H1 (cell line): ENCODE measurements around the gene COMP. TPM values are rescaled to one million over a fixed set of nuclear protein-coding genes. Genes with fewer than 3 reads are reported as not detected.

Source experiments
- CTCF ChIA-PET: fragments of 300-600 bp; sonication (Branson Sonifier 250); formaldehyde crosslinking; loops from one replicate; lab custom pipeline; 2021; ENCODE audit not compliant: partially characterized antibody; lab: Charles Lee
- POLR2A ChIA-PET: fragments of 300-600 bp; sonication (Branson Sonifier 250); formaldehyde crosslinking; loops from one replicate; lab custom pipeline; 2021; ENCODE audit warnings: inconsistent platforms; ENCODE audit not compliant: partially characterized antibody; lab: Charles Lee
- DNase-seq, 2 experiments: peaks; one replicate each; pipeline versions ENCODE4 v3.0.0 to v3.0.0-alpha.2; 2010 to 2022; ENCODE audit warnings: low spot score in 2 of 2, low read depth in 1 of 2, mixed read lengths in 1 of 2
- FAIRE-seq: peaks from 2 replicates; lab custom pipeline; 2011; peaks lifted over from hg19 to GRCh38; lab: Jason Lieb, UNC
- H2AFZ ChIP-seq: 2 replicates; pipeline ENCODE4 v1.8.1; 2012; ENCODE audit warnings: low read length, inconsistent platforms
- H2AK5ac ChIP-seq: 2 replicates; pipeline ENCODE4 v1.6.1; 2013; ENCODE audit warnings: low read depth, low read length
- H2BK120ac ChIP-seq: replicated peaks from 2 replicates; pipeline ENCODE3; 2013; ENCODE audit warnings: low read depth, low read length, inconsistent platforms
- H2BK12ac ChIP-seq: 2 replicates; pipeline ENCODE4 v1.6.1; 2013; ENCODE audit warnings: low read depth, low read length
- H2BK15ac ChIP-seq: 2 replicates; pipeline ENCODE4 v1.6.1; 2013; ENCODE audit warnings: low read length
- H2BK20ac ChIP-seq: 2 replicates; pipeline ENCODE4 v1.6.1; 2013; ENCODE audit warnings: low read length
- H2BK5ac ChIP-seq: 2 replicates; pipeline ENCODE4 v1.6.1; 2013; ENCODE audit warnings: low read depth, low read length
- H3K14ac ChIP-seq: 2 replicates; pipeline ENCODE4 v1.6.1; 2013; ENCODE audit warnings: inconsistent platforms; ENCODE audit not compliant: insufficient read length
- H3K18ac ChIP-seq: 2 replicates; pipeline ENCODE4 v1.6.1; 2013; ENCODE audit warnings: low read length; ENCODE audit errors: extremely low read depth
- H3K23ac ChIP-seq: 2 replicates; pipeline ENCODE4 v1.6.1; 2013; ENCODE audit warnings: inconsistent platforms; ENCODE audit not compliant: insufficient read length
- H3K23me2 ChIP-seq: 2 replicates; pipeline ENCODE4 v1.6.1; 2013; ENCODE audit warnings: low read depth, low read length
- H3K27ac ChIP-seq: 2 replicates; pipeline ENCODE4 v1.6.1; 2011; ENCODE audit warnings: low read depth, low read length, inconsistent platforms
- H3K27me3 ChIP-seq, 4 experiments: replicated peaks in 1 of 4; 1 replicate in 1 of 4; 2 replicates in 3 of 4; pipeline versions ENCODE4 v1.6.1 to v1.8.1; 2011 to 2013; ENCODE audit warnings: low read length in 3 of 4, mild to moderate bottlenecking in 3 of 4, inconsistent platforms in 2 of 4, mixed read lengths in 2 of 4, moderate library complexity in 1 of 4; ENCODE audit not compliant: control insufficient read depth in 3 of 4, insufficient read depth in 3 of 4; ENCODE audit errors: extremely low read depth in 1 of 4
- H3K36me3 ChIP-seq, 4 experiments: 2 replicates each; pipeline versions ENCODE4 v1.6.1 to v1.8.1; 2011 to 2013; ENCODE audit warnings: mild to moderate bottlenecking in 4 of 4, low read length in 3 of 4, moderate library complexity in 2 of 4, control low read depth in 1 of 4, inconsistent platforms in 1 of 4; ENCODE audit not compliant: insufficient read depth in 4 of 4, control insufficient read depth in 2 of 4
- H3K4ac ChIP-seq: replicated peaks from 2 replicates; pipeline ENCODE3; 2013; ENCODE audit warnings: low read length, low read depth, mixed read lengths, inconsistent platforms; ENCODE audit not compliant: insufficient read length
- H3K4me1 ChIP-seq, 4 experiments: replicated peaks in 1 of 4; 1 replicate in 1 of 4; 2 replicates in 3 of 4; pipeline versions ENCODE4 v1.6.1 to v1.8.1; 2011 to 2013; ENCODE audit warnings: low read length in 3 of 4, inconsistent platforms in 2 of 4, mixed read lengths in 1 of 4; ENCODE audit not compliant: insufficient read depth in 4 of 4, control insufficient read depth in 3 of 4
- H3K4me2 ChIP-seq, 2 experiments: 2 replicates each; pipeline versions ENCODE4 v1.6.1 to v1.8.1; 2011 to 2013; ENCODE audit warnings: low read depth in 2 of 2, low read length in 2 of 2, control low read depth in 1 of 2, inconsistent platforms in 1 of 2, mild to moderate bottlenecking in 1 of 2; ENCODE audit not compliant: insufficient read depth in 1 of 2
- H3K4me3 ChIP-seq, 4 experiments: fragments of 200-600, 300-600 bp in 1 of 4; sonication (generic), shearing (Covaris generic), sonication (Bioruptor Twin) in 1 of 4; 2 replicates each; pipeline versions ENCODE4 v1.5.1 to v1.8.1; 2011 to 2016; ENCODE audit warnings: low read length in 4 of 4, low read depth in 3 of 4, control low read depth in 2 of 4, inconsistent platforms in 2 of 4, mild to moderate bottlenecking in 2 of 4, mixed read lengths in 1 of 4, moderate library complexity in 1 of 4; ENCODE audit not compliant: insufficient read depth in 2 of 4; ENCODE audit errors: extremely low read depth in 1 of 4
- H3K56ac ChIP-seq: replicated peaks from 2 replicates; pipeline ENCODE3; 2013; ENCODE audit warnings: low read depth, mild to moderate bottlenecking, mixed read lengths, low read length, inconsistent platforms; ENCODE audit not compliant: insufficient read length
- H3K79me1 ChIP-seq: 2 replicates; pipeline ENCODE4 v1.6.1; 2013; ENCODE audit warnings: low read depth, low read length, control low read depth
- H3K79me2 ChIP-seq, 2 experiments: 2 replicates each; pipeline versions ENCODE4 v1.6.1 to v1.8.1; 2012 to 2013; ENCODE audit warnings: low read length in 2 of 2, mild to moderate bottlenecking in 2 of 2, inconsistent platforms in 1 of 2; ENCODE audit not compliant: insufficient read depth in 2 of 2, control insufficient read depth in 1 of 2
- H3K9ac ChIP-seq, 4 experiments: replicated peaks in 1 of 4; 1 replicate in 1 of 4; 2 replicates in 3 of 4; pipeline versions ENCODE4 v1.6.1 to v1.8.1; 2011 to 2013; ENCODE audit warnings: low read depth in 3 of 4, low read length in 3 of 4, control low read depth in 2 of 4, mild to moderate bottlenecking in 2 of 4, moderate library complexity in 2 of 4, inconsistent platforms in 1 of 4; ENCODE audit errors: extremely low read depth in 1 of 4
- H3K9me3 ChIP-seq, 2 experiments: 2 replicates each; pipeline versions ENCODE4 v1.6.1 to v1.8.1; 2012 to 2013; ENCODE audit warnings: mild to moderate bottlenecking in 2 of 2, moderate library complexity in 2 of 2, control low read depth in 1 of 2, inconsistent platforms in 1 of 2, low read depth in 1 of 2, low read length in 1 of 2, mixed read lengths in 1 of 2; ENCODE audit not compliant: insufficient read depth in 2 of 2
- H4K20me1 ChIP-seq, 2 experiments: replicated peaks in 1 of 2; 2 replicates each; pipeline versions ENCODE3 to v1.8.1; 2011 to 2013; ENCODE audit warnings: inconsistent platforms in 2 of 2, low read length in 2 of 2, mild to moderate bottlenecking in 1 of 2; ENCODE audit not compliant: insufficient read depth in 2 of 2, control insufficient read depth in 1 of 2
- H4K5ac ChIP-seq: 2 replicates; pipeline ENCODE4 v1.6.1; 2013; ENCODE audit warnings: low read length, low read depth, mixed read lengths, inconsistent platforms; ENCODE audit not compliant: insufficient read length
- H4K8ac ChIP-seq: 2 replicates; pipeline ENCODE4 v1.8.0; 2013; ENCODE audit warnings: mild to moderate bottlenecking, moderate library complexity, low read length, inconsistent platforms; ENCODE audit not compliant: insufficient read depth; ENCODE audit errors: extremely low read depth
- H4K91ac ChIP-seq: replicated peaks from 2 replicates; pipeline ENCODE3; 2013; ENCODE audit warnings: low read length, mixed read lengths, inconsistent platforms; ENCODE audit not compliant: insufficient read length
- BCL11A ChIP-seq, 2 experiments: IDR thresholded peaks; one replicate each; pipeline ENCODE4 v1.6.1; 2011; ENCODE audit warnings: low read depth in 2 of 2, low read length in 2 of 2, mild to moderate bottlenecking in 2 of 2
- EP300 ChIP-seq, 2 experiments: IDR thresholded peaks; 1 replicate in 1 of 2; 2 replicates in 1 of 2; pipeline ENCODE4 v1.6.1; 2011 to 2012; ENCODE audit warnings: low read depth in 2 of 2, low read length in 2 of 2, mild to moderate bottlenecking in 2 of 2, borderline replicate concordance in 1 of 2, inconsistent platforms in 1 of 2, moderate library complexity in 1 of 2
- KDM1A ChIP-seq: fragments of 200-600, 300-600 bp; sonication (generic); IDR thresholded peaks from 2 replicates; pipeline ENCODE4 v1.7.1; 2016; ENCODE audit warnings: mild to moderate bottlenecking, low read length, borderline replicate concordance
- RAD21 ChIP-seq, 2 experiments: IDR thresholded peaks in 1 of 2; conservative IDR thresholded peaks in 1 of 2; 2 replicates each; pipeline ENCODE4 v1.6.1; 2011; ENCODE audit warnings: low read depth in 2 of 2, low read length in 2 of 2, improper control_type of control experiment in 1 of 2, inconsistent platforms in 1 of 2, mild to moderate bottlenecking in 1 of 2, moderate library complexity in 1 of 2
- WGBS, 2 experiments: shearing (Covaris generic) in 1 of 2; methylation state at CpG; one replicate each; pipeline versions ENCODE4 v1.1.6 to v1.1.7; 2013 to 2015; ENCODE audit warnings: low lambda C conversion rate in 2 of 2, mixed read lengths in 2 of 2, inconsistent platforms in 1 of 2, low coverage in 1 of 2, missing lambda C conversion rate in 1 of 2; ENCODE audit not compliant: insufficient replicate concordance in 2 of 2, insufficient coverage in 1 of 2, insufficient read length in 1 of 2; ENCODE audit errors: extremely low coverage in 1 of 2, missing lambda C conversion rate in 1 of 2; 5-methylcytosine and 5-hydroxymethylcytosine counted together
- polyA plus RNA-seq, 7 experiments: library from polyadenylated mRNA; depleted of rRNA in 3 of 7; stranded (reverse) in 5 of 7; unstranded in 2 of 7; fragments of >200 nt in 5 of 7; fragments of 200-250 nt in 2 of 7; gene quantifications; 1 replicate in 5 of 7; 2 replicates in 1 of 7; 4 replicates in 1 of 7; pipeline versions ENCODE4 v1.2.1 to v1.2.3, GENCODE V29; 2011 to 2013; ENCODE audit warnings: missing spikeins in 2 of 7, mixed read lengths in 2 of 7
- total RNA-seq: library from RNA; stranded (reverse); fragmentation: NEBNext Ultra II Directional; extraction: Animal tissue kit (Norgen Biotek cat#: 25700); gene quantifications from 2 replicates; pipeline ENCODE4 v1.2.1, GENCODE V29; 2021
- TF ChIP-seq, protein P1 (sequence below), 3 experiments: IDR thresholded peaks; 1 replicate in 2 of 3; 2 replicates in 1 of 3; pipeline versions ENCODE4 v1.5.1 to v1.6.1; 2011; ENCODE audit warnings: low read length in 3 of 3, mild to moderate bottlenecking in 3 of 3, inconsistent platforms in 2 of 3, low read depth in 1 of 3, moderate library complexity in 1 of 3; ENCODE audit not compliant: insufficient read depth in 1 of 3; ENCODE audit errors: control extremely low read depth in 1 of 3

Gene COMP
- total and polyA plus RNA-seq, 2 of the 8 experiments (the other 6 are each of a cell fraction or from before 2014, with no cell fraction given) = 0.17 TPM

DNA sequence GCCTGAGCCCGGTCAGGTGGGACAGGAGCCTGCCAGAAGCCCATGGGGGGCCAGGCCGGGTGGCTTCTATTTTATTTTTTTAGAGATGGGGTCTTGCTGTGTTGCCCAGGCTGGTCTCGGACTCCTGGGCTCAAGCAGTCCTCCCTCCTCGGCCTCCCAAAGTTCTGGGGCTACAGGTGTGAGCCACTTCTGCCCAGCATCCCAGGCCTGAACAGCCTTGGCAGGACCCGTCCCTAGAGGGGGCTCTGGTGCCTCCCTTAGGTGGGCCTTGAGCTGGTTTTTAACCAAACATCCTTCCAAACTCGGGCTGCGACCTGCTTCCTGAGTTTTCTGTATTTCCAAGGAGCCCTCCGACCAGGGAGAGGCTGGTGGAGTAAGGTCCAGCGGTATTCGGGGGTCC is 10.5 kb downstream of the COMP start:
- H3K79me2 ChIP-seq = no peaks in the 10 kb centered on the region
- no peak for DNase-seq
- POLR2A ChIA-PET = interaction anchor here (0.6 to 1.1 kb wide), 5 partner anchors 9 to 87 kb away, joined by 3 to 5 read pairs (median 3); partner anchors contain the start of gene UPF1

More for the DNA sequence above, 10.5 kb downstream of the COMP start:
- peaks cover 4% of the 10 kb centered on the region; the same call in 1 of the 2 replicates for H3K23me2 ChIP-seq
- H4K8ac ChIP-seq = peak overlapping the region; percentile 79; the same call in 1 of the 2 replicates
- no peak overlapping the region for H3K27ac ChIP-seq
- no peak overlapping the region for H2BK12ac ChIP-seq
- no peak overlapping the region for H3K4ac ChIP-seq
- no peak overlapping the region for H2AK5ac ChIP-seq
- H3K9ac ChIP-seq = no peak overlapping the region
- H3K56ac ChIP-seq = no peak overlapping the region
- H2AFZ ChIP-seq = no peak overlapping the region
- no peak overlapping the region for H3K18ac ChIP-seq
- no peak overlapping the region for H2BK120ac ChIP-seq
- H3K4me2 ChIP-seq = no peak overlapping the region
- no peaks in the 10 kb centered on the region for H3K36me3 ChIP-seq
- peaks cover 3 to 7% (median 6%) of the 10 kb centered on the region in 4 experiments; a peak in 6 of 7 replicates for H3K4me1 ChIP-seq
- H4K5ac ChIP-seq = no peak overlapping the region
- no peaks in the 10 kb centered on the region for H3K9me3 ChIP-seq
- no peak overlapping the region for H3K23ac ChIP-seq
- H3K14ac ChIP-seq = no peak overlapping the region
- H2BK15ac ChIP-seq = no peak overlapping the region
- H4K91ac ChIP-seq = no peak overlapping the region
- H2BK5ac ChIP-seq = no peak overlapping the region
- no peaks in the 10 kb centered on the region for H3K79me1 ChIP-seq
- CTCF ChIA-PET = interaction anchor here (0.8 to 10.9 kb wide), 13 partner anchors 9 to 330 kb away, joined by 3 to 132 read pairs (median 3); no protein-coding TSS in a partner anchor
- no peak overlapping the region for H3K4me3 ChIP-seq
- peaks cover 25 to 92% (median 84%) of the 10 kb centered on the region in 4 experiments for H3K27me3 ChIP-seq
- FAIRE-seq = no peak
- H4K20me1 ChIP-seq = peaks cover 11 to 29% of the 10 kb centered on the region in 2 experiments
- WGBS, 2 experiments = 79% methylated on average over 10 of the region's 10 CpGs; no CpG with 5 or more reads in 1 of the 2 experiments
- no peak overlapping the region for H2BK20ac ChIP-seq
- TF ChIP-seq KDM1A (peak; percentile 83), EP300 (IDR thresholded peaks at IDR 0.05; ENCODE audit: borderline replicate concordance in 1 of 2, low read depth in 2 of 2, low read length in 2 of 2) (no peak), RAD21 (IDR thresholded peaks at IDR 0.05 in 1 of 2, conservative IDR thresholded peaks at IDR 0.05 in 1 of 2; ENCODE audit: low read depth in 2 of 2, low read length in 2 of 2) (peak; percentile 59 to 70; a peak in 3 of 4 replicates), BCL11A (IDR thresholded peaks at IDR 0.05; ENCODE audit: low read depth in 2 of 2, low read length in 2 of 2) (no peak)
- TF ChIP-seq, protein P1, sequence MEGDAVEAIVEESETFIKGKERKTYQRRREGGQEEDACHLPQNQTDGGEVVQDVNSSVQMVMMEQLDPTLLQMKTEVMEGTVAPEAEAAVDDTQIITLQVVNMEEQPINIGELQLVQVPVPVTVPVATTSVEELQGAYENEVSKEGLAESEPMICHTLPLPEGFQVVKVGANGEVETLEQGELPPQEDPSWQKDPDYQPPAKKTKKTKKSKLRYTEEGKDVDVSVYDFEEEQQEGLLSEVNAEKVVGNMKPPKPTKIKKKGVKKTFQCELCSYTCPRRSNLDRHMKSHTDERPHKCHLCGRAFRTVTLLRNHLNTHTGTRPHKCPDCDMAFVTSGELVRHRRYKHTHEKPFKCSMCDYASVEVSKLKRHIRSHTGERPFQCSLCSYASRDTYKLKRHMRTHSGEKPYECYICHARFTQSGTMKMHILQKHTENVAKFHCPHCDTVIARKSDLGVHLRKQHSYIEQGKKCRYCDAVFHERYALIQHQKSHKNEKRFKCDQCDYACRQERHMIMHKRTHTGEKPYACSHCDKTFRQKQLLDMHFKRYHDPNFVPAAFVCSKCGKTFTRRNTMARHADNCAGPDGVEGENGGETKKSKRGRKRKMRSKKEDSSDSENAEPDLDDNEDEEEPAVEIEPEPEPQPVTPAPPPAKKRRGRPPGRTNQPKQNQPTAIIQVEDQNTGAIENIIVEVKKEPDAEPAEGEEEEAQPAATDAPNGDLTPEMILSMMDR (IDR thresholded peaks at IDR 0.05; ENCODE audit: control extremely low read depth in 1 of 3, insufficient read depth in 1 of 3, low read depth in 1 of 3, low read length in 3 of 3) = peak; percentile 58 to 60 (median 59)
